Measurements from ENCODE around the gene NFYA. TPM values are rescaled to one million over a fixed set of nuclear protein-coding genes. Genes with fewer than 3 reads are reported as not detected.

NFYA gene
- total and polyA plus RNA-seq, 2 of the 4 experiments (the other 2 are of a cell fraction), result 10.9 to 28.5 TPM

DNA sequence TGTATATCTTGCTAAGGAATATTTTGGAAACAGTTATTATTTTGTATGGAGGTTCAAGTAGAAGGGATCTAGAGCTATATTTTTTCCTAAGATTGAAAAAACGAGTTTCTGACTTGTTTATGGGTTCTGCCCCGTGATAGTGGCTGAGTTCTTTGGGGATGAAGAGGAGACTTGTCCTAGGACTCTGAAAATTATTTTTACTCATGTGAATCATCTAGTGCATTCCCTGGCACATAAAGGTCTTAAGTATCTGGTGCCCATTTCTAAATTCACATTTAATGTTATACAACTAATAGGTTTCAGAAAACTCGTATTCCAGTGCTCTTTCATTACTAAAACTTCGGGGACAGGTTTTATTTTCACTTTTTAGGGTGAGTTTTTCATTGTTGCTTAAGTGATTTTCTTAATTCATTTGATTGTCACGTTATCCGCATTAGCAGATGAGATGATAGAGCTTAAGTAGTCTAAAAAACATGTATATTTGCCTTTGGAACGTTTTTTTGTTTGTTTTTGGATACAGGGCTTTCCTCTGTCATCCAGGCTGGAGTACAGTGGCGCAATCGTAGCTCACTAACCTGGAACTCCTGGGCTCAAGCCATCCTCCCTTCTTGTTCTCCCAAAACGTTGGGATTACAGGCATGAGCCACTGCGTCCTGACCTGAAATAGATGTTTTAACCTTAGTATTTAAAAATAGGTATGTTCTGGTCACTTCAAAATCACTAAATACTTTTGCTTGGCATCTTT, 2.1 kb downstream of the NFYA start:
- Histone ChIP-seq H3K4me2 (ENCODE audit: low read depth, low read length) (peak overlapping the region; percentile 100), H4K20me1 (ENCODE audit: insufficient read depth, low read length) (peaks cover 10% of the 10 kb centered on the region), H4K91ac (ENCODE audit: insufficient read depth, low read depth, low read length) (no peak overlapping the region), H3K27ac (ENCODE audit: insufficient read depth, low read length) (peak overlapping the region; percentile 27; the same call in 1 of the 2 replicates), H3K4ac (ENCODE audit: low read depth, low read length) (peak overlapping the region; percentile 52; the same call in 1 of the 2 replicates), H3K23ac (ENCODE audit: low read depth, low read length) (no peak overlapping the region), H2AK9ac (replicated peaks; ENCODE audit: low read depth, low read length, poor library complexity) (no peak overlapping the region), H3K14ac (replicated peaks; ENCODE audit: low read depth, low read length) (0 out of 2 replicates have a peak overlapping the region, but pooled peaks have one; percentile 32), H3K18ac (ENCODE audit: low read depth, low read length) (no peak overlapping the region), H3K4me1 (ENCODE audit: control insufficient read depth, insufficient read depth, low read length) (peaks cover 3% of the 10 kb centered on the region), H4K5ac (ENCODE audit: low read depth, low read length) (no peak overlapping the region), H3K4me3 (ENCODE audit: insufficient read depth, low read depth, low read length) (peak overlapping the region; percentile 72; the same call in 1 of the 2 replicates), H3K79me1 (ENCODE audit: low read depth in 1 of 2, low read length in 2 of 2) (peaks cover 19 to 31% of the 10 kb centered on the region in 2 experiments), H4K8ac (ENCODE audit: low read depth in 2 of 2, low read length in 2 of 2) (peak overlapping the region; percentile 40 to 73; a peak in 3 of 4 replicates), H3K36me3 (ENCODE audit: control insufficient read depth, insufficient read depth, low read length) (peaks cover 1% of the 10 kb centered on the region; the same call in 1 of the 2 replicates), H3K9me1 (ENCODE audit: insufficient read depth, low read length) (peaks cover 6% of the 10 kb centered on the region), H2AFZ (replicated peaks; ENCODE audit: low read length, poor library complexity) (no peak overlapping the region), H2BK120ac (ENCODE audit: low read depth, low read length) (peak overlapping the region; percentile 29; the same call in 1 of the 2 replicates), H3K9ac (ENCODE audit: low read depth, low read length) (no peak overlapping the region; the same call in 1 of the 2 replicates), H3K56ac (ENCODE audit: extremely low read depth, insufficient read depth, low read length) (peak overlapping the region; percentile 92; the same call in 1 of the 2 replicates), H3K27me3 (ENCODE audit: control insufficient read depth, insufficient read depth, low read length) (no peaks in the 10 kb centered on the region), H2BK5ac (ENCODE audit: low read depth, low read length, poor library complexity, severe bottlenecking) (peak overlapping the region; percentile 74), H2BK15ac (ENCODE audit: low read depth, low read length) (no peak overlapping the region), H2AK5ac (ENCODE audit: low read depth, low read length) (no peak overlapping the region), H3K9me3 (ENCODE audit: control insufficient read depth, insufficient read depth, low read length) (no peaks in the 10 kb centered on the region), H2BK20ac (ENCODE audit: low read depth, low read length) (no peak overlapping the region)
- no CpG with 5 or more reads among the region's 11 CpGs for WGBS, 2 experiments (ENCODE audit: extremely low coverage in 2 of 2, insufficient read length in 1 of 2)
- no TSS peak for BruUV-seq (replicated peaks)
- CTCF ChIA-PET, result interaction anchor here (0.6 kb wide), 1 partner anchor 37 kb away, joined by 4 read pairs; no protein-coding TSS in a partner anchor
- in situ Hi-C loops (cut with MboI; ENCODE audit: low sequenced_read_pairs) (no loop called here), dilution Hi-C loops (cut with HindIII; ENCODE audit: low sequenced_read_pairs, unreplicated experiment) (no loop called here), intact Hi-C loops (cut with micrococcal nuclease) (loop anchor here (1.0 to 5.0 kb wide), 3 partner anchors 107 to 607 kb away; no protein-coding TSS in a partner anchor)
- DNase-seq (peak; percentile 20), ATAC-seq (ENCODE audit: low read depth) (no peak)
- TF ChIP-seq POLR2A (IDR thresholded peaks at IDR 0.05; ENCODE audit: low read depth, low read length), result no peak
- peak; percentile 57 for TF ChIP-seq CEBPB (IDR thresholded peaks at IDR 0.05; ENCODE audit: low read depth, low read length)
- POLR2A ChIA-PET (ENCODE audit: unreplicated experiment), result no interaction called here

Measured in IMR-90 (cell line).